DOHH2 (cell line): ENCODE results near the gene GMPS.

ENCODE experiments used
- EZH2phosphoT487 ChIP-seq: fragments of 200-600 bp; sonication (generic); IDR thresholded peaks from 2 replicates; pipeline ENCODE4 v1.6.1; 2017; ENCODE audit warnings: borderline replicate concordance, mild to moderate bottlenecking, antibody characterized with exemption, low read length, moderate library complexity, mixed read lengths
- TF ChIP-seq, protein P1 (sequence below): fragments of 200-600 bp; sonication (generic); IDR thresholded peaks from one replicate; pipeline ENCODE4 v1.5.1; 2014; ENCODE audit warnings: antibody characterized with exemption, mild to moderate bottlenecking, low read depth, low read length; ENCODE audit not compliant: poor library complexity, severe bottlenecking

DNA sequence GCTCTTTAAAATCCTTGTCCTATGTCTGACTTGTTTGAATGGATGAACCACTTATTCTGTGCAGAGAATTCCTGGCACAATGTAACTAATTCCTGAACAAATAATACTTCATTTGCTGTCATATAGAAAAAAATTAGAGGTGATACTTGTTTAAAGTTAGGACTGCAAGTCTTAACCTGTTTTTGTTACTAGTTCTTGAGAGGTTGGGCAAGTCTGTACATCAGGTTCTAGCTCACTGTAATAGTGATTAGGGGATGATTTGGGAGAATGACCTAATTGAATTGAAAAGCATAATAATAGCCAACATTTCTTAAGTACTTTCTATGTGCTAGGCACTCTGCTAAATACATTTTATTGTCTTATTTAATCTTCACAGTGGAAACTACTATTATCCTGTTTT is 49.3 kb downstream of the GMPS start:
- TF ChIP-seq, protein P1, sequence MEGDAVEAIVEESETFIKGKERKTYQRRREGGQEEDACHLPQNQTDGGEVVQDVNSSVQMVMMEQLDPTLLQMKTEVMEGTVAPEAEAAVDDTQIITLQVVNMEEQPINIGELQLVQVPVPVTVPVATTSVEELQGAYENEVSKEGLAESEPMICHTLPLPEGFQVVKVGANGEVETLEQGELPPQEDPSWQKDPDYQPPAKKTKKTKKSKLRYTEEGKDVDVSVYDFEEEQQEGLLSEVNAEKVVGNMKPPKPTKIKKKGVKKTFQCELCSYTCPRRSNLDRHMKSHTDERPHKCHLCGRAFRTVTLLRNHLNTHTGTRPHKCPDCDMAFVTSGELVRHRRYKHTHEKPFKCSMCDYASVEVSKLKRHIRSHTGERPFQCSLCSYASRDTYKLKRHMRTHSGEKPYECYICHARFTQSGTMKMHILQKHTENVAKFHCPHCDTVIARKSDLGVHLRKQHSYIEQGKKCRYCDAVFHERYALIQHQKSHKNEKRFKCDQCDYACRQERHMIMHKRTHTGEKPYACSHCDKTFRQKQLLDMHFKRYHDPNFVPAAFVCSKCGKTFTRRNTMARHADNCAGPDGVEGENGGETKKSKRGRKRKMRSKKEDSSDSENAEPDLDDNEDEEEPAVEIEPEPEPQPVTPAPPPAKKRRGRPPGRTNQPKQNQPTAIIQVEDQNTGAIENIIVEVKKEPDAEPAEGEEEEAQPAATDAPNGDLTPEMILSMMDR: no peak
- TF ChIP-seq EZH2phosphoT487: no peak
